HCT116 (cell line): Measurements from ENCODE around the gene ANHX. TPM values are rescaled to one million over a fixed set of nuclear protein-coding genes. Genes with fewer than 3 reads are reported as not detected.

Source experiments
- ATAC-seq: fragments of 200-7000 bp; cut with Tn5 transposase; 2 replicates; pipeline ENCODE4 v1.9.1; 2020; ENCODE audit warnings: mild to moderate bottlenecking, moderate library complexity
- BruUV-seq: library from RNA; stranded (reverse); fragments of 400-500 nt; replicated peaks from 2 replicates; lab custom pipeline; 2021; lab: Mats Ljungman, UMichigan
- CTCF ChIA-PET: fragments of 300-600 bp; sonication (Branson Sonifier 250); formaldehyde crosslinking; loops from one replicate; lab custom pipeline; 2021; ENCODE audit warnings: antibody characterized with exemption; lab: Charles Lee
- POLR2A ChIA-PET: fragments of 300-600, 350-600 bp; sonication (Branson Sonifier 250); formaldehyde crosslinking; loops from one replicate; lab custom pipeline; 2021; ENCODE audit warnings: antibody characterized with exemption; lab: Charles Lee
- RAD21 ChIA-PET, 2 experiments: fragments of 300-600 bp; sonication (Branson Sonifier 250); formaldehyde crosslinking; loops; one replicate each; lab custom pipeline; 2023; ENCODE audit warnings: low total read pairs in 2 of 2; ENCODE audit not compliant: uncharacterized antibody in 2 of 2, unreplicated experiment in 2 of 2, low non-redundant PET in 1 of 2; lab: Charles Lee
- DNase-seq: peaks from one replicate; pipeline ENCODE4 v3.0.0-alpha.2; 2010; ENCODE audit warnings: low read depth, low spot score
- H2AFZ ChIP-seq: fragments of 200-600 bp; shearing (Covaris generic), sonication (generic); 2 replicates; pipeline ENCODE4 v1.6.1; 2017; ENCODE audit warnings: low read depth, mixed run types, mixed read lengths, antibody characterized with exemption, low read length; ENCODE audit not compliant: poor library complexity, severe bottlenecking
- H3K27ac ChIP-seq: 2 replicates; pipeline ENCODE4 v1.5.1; 2012; ENCODE audit warnings: low read depth, low read length
- H3K27me3 ChIP-seq: fragments of 200-600 bp; sonication (generic); 2 replicates; pipeline ENCODE4 v1.6.1; 2016; ENCODE audit warnings: mixed run types, low read length, mixed read lengths; ENCODE audit not compliant: insufficient read depth
- H3K36me3 ChIP-seq, 2 experiments: fragments of 200-500 bp in 1 of 2; fragments of 200-600 bp in 1 of 2; sonication (Bioruptor generic) in 1 of 2; sonication (generic) in 1 of 2; 2 replicates each; pipeline versions ENCODE4 v1.5.1 to v1.6.1; 2014 to 2016; ENCODE audit warnings: low read length in 2 of 2, inconsistent platforms in 1 of 2, mixed read lengths in 1 of 2, mixed run types in 1 of 2; ENCODE audit not compliant: insufficient read depth in 2 of 2, control insufficient read depth in 1 of 2
- H3K4me1 ChIP-seq, 2 experiments: fragments of 200-600 bp in 1 of 2; sonication (generic) in 1 of 2; 2 replicates each; pipeline versions ENCODE4 v1.5.1 to v1.6.1; 2012 to 2017; ENCODE audit warnings: low read length in 2 of 2, inconsistent platforms in 1 of 2, mild to moderate bottlenecking in 1 of 2, mixed read lengths in 1 of 2, mixed run types in 1 of 2, moderate library complexity in 1 of 2; ENCODE audit not compliant: insufficient read depth in 2 of 2, control insufficient read depth in 1 of 2
- H3K4me2 ChIP-seq: fragments of 200-600 bp; sonication (generic); 2 replicates; pipeline ENCODE4 v1.6.1; 2017; ENCODE audit warnings: mixed run types, low read length, mixed read lengths
- H3K4me3 ChIP-seq, 2 experiments: fragments of 200-600 bp in 1 of 2; sonication (generic) in 1 of 2; replicated peaks in 1 of 2; 2 replicates each; pipeline ENCODE4 v1.5.1; 2011 to 2016; ENCODE audit warnings: low read length in 2 of 2, control low read depth in 1 of 2, low read depth in 1 of 2, mild to moderate bottlenecking in 1 of 2, mixed read lengths in 1 of 2, mixed run types in 1 of 2
- H3K79me2 ChIP-seq: fragments of 200-600 bp; sonication (generic); 2 replicates; pipeline ENCODE4 v1.6.1; 2017; ENCODE audit warnings: mild to moderate bottlenecking, mixed run types, low read length, moderate library complexity, mixed read lengths; ENCODE audit not compliant: insufficient read depth
- H3K9ac ChIP-seq: fragments of 200-600 bp; sonication (generic); 2 replicates; pipeline ENCODE4 v1.6.1; 2016; ENCODE audit warnings: low read length, mixed read lengths
- H3K9me2 ChIP-seq: fragments of 200-600 bp; sonication (generic), shearing (Covaris generic); 2 replicates; pipeline ENCODE4 v1.6.1; 2017; ENCODE audit warnings: mixed run types, mild to moderate bottlenecking, moderate library complexity; ENCODE audit not compliant: insufficient read depth
- H3K9me3 ChIP-seq, 2 experiments: fragments of 200-500 bp in 1 of 2; fragments of 200-600 bp in 1 of 2; sonication (Bioruptor generic) in 1 of 2; sonication (generic) in 1 of 2; 2 replicates each; pipeline ENCODE4 v1.6.1; 2014 to 2017; ENCODE audit warnings: low read length in 2 of 2, mixed read lengths in 2 of 2, inconsistent platforms in 1 of 2, low read depth in 1 of 2, mild to moderate bottlenecking in 1 of 2, mixed run types in 1 of 2, moderate library complexity in 1 of 2; ENCODE audit not compliant: control insufficient read depth in 1 of 2, insufficient read depth in 1 of 2
- H4K20me1 ChIP-seq: fragments of 200-600 bp; sonication (generic), shearing (Covaris generic); 2 replicates; pipeline ENCODE4 v1.6.1; 2017; ENCODE audit warnings: mixed run types, mild to moderate bottlenecking, moderate library complexity; ENCODE audit not compliant: insufficient read depth
- CBX3 ChIP-seq: IDR thresholded peaks from 2 replicates; pipeline ENCODE4 v1.6.1; 2012; ENCODE audit warnings: low read depth
- CEBPB ChIP-seq: IDR thresholded peaks from 2 replicates; pipeline ENCODE4 v1.6.1; 2012; ENCODE audit warnings: low read depth
- ELF1 ChIP-seq: IDR thresholded peaks from 2 replicates; pipeline ENCODE4 v1.6.1; 2012; ENCODE audit warnings: low read depth, borderline replicate concordance
- EZH2 ChIP-seq: fragments of 200-600 bp; sonication (generic); IDR thresholded peaks from 2 replicates; pipeline ENCODE4 v1.6.1; 2017; ENCODE audit warnings: antibody characterized with exemption, mixed run types
- EZH2phosphoT487 ChIP-seq: fragments of 200-600 bp; IDR thresholded peaks from 2 replicates; pipeline ENCODE4 v1.6.1; 2018; ENCODE audit warnings: antibody characterized with exemption, borderline replicate concordance
- FOSL1 ChIP-seq: IDR thresholded peaks from 2 replicates; pipeline ENCODE4 v1.6.1; 2012; ENCODE audit warnings: low read depth
- JUND ChIP-seq: IDR thresholded peaks from 2 replicates; pipeline ENCODE4 v1.6.1; 2012
- POLR2A ChIP-seq: IDR thresholded peaks from 2 replicates; pipeline ENCODE4 v1.7.0; 2011; ENCODE audit warnings: borderline replicate concordance; ENCODE audit not compliant: insufficient read depth, insufficient read length; ENCODE audit errors: extremely low read depth
- POLR2AphosphoS5 ChIP-seq: IDR thresholded peaks from 2 replicates; pipeline ENCODE4 v1.6.1; 2011; ENCODE audit warnings: mild to moderate bottlenecking, low read depth, low read length, moderate library complexity
- RAD21 ChIP-seq: IDR thresholded peaks from 2 replicates; pipeline ENCODE4 v1.6.1; 2012; ENCODE audit warnings: low read depth, mild to moderate bottlenecking
- SIN3A ChIP-seq: IDR thresholded peaks from 2 replicates; pipeline ENCODE4 v1.6.1; 2012; ENCODE audit warnings: low read depth
- SP1 ChIP-seq: IDR thresholded peaks from 2 replicates; pipeline ENCODE4 v1.6.1; 2012; ENCODE audit warnings: low read depth
- SRF ChIP-seq: IDR thresholded peaks from 2 replicates; pipeline ENCODE4 v1.6.1; 2012; ENCODE audit warnings: low read depth
- YY1 ChIP-seq: IDR thresholded peaks from 2 replicates; pipeline ENCODE4 v1.6.1; 2011; ENCODE audit warnings: low read length, low read depth, moderate library complexity, mild to moderate bottlenecking; ENCODE audit not compliant: insufficient replicate concordance; ENCODE audit errors: extremely low read depth
- ZFX ChIP-seq: fragments of 450-650 bp; IDR thresholded peaks from 2 replicates; pipeline ENCODE4 v1.6.1; 2017
- intact Hi-C: fragments of 100-400 bp; cut with micrococcal nuclease; formaldehyde crosslinking; loops from 2 replicates; pipeline ENCODE4 v1.10.0; 2022
- total RNA-seq: library from RNA; stranded (reverse); gene quantifications from one replicate; pipeline ENCODE4 v1.2.1, GENCODE V29; 2021; ENCODE audit not compliant: unreplicated experiment
- TF ChIP-seq, protein P1 (sequence below): IDR thresholded peaks from 2 replicates; pipeline ENCODE4 v1.6.1; 2011; ENCODE audit warnings: mild to moderate bottlenecking, low read length, moderate library complexity; ENCODE audit not compliant: insufficient replicate concordance; ENCODE audit errors: extremely low read depth
- TF ChIP-seq, protein P2 (sequence below): IDR thresholded peaks from 2 replicates; pipeline ENCODE4 v1.6.1; 2012; ENCODE audit warnings: low read depth
- TF ChIP-seq, protein P3 (sequence below): IDR thresholded peaks from 2 replicates; pipeline ENCODE4 v1.6.1; 2012
- TF ChIP-seq, protein P4 (sequence below): IDR thresholded peaks from 2 replicates; pipeline ENCODE4 v1.6.1; 2012

Gene ANHX
- total RNA-seq, 1 experiment from 2014 or later = not detected

DNA sequence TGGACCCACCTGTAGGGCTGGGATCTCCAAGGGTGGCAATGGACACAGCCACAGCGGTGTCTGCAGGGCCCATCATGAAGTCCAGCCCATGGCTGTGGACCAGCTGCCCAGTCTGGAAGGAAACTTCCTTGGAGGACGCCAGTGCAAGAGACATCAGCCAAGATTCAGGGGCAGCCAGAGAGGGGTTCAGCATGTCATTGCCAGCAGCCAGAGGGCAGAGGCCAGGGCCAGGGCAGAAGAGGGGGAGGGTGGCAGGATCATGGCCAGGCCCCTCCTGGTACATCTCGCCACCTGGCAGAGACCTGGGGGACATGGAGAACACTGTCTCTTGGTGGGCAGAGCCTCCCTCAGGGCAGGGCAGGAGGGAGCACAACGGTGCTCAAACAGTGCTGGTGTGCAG lies 10.2 kb downstream of the ANHX start:
- TF ChIP-seq CBX3 (no peak), ZFX (no peak), EZH2 (no peak), SIN3A (no peak), POLR2AphosphoS5 (no peak), EZH2phosphoT487 (no peak), FOSL1 (no peak), YY1 (no peak), ELF1 (no peak), JUND (no peak), CEBPB (no peak), POLR2A (no peak), SP1 (no peak), RAD21 (no peak), SRF (no peak)
- TF ChIP-seq, protein P1, sequence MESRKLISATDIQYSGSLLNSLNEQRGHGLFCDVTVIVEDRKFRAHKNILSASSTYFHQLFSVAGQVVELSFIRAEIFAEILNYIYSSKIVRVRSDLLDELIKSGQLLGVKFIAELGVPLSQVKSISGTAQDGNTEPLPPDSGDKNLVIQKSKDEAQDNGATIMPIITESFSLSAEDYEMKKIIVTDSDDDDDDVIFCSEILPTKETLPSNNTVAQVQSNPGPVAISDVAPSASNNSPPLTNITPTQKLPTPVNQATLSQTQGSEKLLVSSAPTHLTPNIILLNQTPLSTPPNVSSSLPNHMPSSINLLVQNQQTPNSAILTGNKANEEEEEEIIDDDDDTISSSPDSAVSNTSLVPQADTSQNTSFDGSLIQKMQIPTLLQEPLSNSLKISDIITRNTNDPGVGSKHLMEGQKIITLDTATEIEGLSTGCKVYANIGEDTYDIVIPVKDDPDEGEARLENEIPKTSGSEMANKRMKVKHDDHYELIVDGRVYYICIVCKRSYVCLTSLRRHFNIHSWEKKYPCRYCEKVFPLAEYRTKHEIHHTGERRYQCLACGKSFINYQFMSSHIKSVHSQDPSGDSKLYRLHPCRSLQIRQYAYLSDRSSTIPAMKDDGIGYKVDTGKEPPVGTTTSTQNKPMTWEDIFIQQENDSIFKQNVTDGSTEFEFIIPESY = no peak
- TF ChIP-seq, protein P2, sequence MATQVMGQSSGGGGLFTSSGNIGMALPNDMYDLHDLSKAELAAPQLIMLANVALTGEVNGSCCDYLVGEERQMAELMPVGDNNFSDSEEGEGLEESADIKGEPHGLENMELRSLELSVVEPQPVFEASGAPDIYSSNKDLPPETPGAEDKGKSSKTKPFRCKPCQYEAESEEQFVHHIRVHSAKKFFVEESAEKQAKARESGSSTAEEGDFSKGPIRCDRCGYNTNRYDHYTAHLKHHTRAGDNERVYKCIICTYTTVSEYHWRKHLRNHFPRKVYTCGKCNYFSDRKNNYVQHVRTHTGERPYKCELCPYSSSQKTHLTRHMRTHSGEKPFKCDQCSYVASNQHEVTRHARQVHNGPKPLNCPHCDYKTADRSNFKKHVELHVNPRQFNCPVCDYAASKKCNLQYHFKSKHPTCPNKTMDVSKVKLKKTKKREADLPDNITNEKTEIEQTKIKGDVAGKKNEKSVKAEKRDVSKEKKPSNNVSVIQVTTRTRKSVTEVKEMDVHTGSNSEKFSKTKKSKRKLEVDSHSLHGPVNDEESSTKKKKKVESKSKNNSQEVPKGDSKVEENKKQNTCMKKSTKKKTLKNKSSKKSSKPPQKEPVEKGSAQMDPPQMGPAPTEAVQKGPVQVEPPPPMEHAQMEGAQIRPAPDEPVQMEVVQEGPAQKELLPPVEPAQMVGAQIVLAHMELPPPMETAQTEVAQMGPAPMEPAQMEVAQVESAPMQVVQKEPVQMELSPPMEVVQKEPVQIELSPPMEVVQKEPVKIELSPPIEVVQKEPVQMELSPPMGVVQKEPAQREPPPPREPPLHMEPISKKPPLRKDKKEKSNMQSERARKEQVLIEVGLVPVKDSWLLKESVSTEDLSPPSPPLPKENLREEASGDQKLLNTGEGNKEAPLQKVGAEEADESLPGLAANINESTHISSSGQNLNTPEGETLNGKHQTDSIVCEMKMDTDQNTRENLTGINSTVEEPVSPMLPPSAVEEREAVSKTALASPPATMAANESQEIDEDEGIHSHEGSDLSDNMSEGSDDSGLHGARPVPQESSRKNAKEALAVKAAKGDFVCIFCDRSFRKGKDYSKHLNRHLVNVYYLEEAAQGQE = no peak
- TF ChIP-seq, protein P3, sequence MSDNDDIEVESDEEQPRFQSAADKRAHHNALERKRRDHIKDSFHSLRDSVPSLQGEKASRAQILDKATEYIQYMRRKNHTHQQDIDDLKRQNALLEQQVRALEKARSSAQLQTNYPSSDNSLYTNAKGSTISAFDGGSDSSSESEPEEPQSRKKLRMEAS = no peak
- TF ChIP-seq, protein P4, sequence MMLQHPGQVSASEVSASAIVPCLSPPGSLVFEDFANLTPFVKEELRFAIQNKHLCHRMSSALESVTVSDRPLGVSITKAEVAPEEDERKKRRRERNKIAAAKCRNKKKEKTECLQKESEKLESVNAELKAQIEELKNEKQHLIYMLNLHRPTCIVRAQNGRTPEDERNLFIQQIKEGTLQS = no peak
- TF ChIP-seq, all 23 proteins: peak for 0
- Histone ChIP-seq H3K79me2 (no peaks in the 10 kb centered on the region), H4K20me1 (no peaks in the 10 kb centered on the region), H3K27ac (no peak overlapping the region), H3K27me3 (no peaks in the 10 kb centered on the region), H3K9me3 (peaks cover 0 to 3% of the 10 kb centered on the region in 2 experiments; a peak in 2 of 4 replicates), H3K9me2 (no peaks in the 10 kb centered on the region), H3K4me1 (no peaks in the 10 kb centered on the region), H3K4me2 (no peak overlapping the region), H3K4me3 (no peak overlapping the region), H2AFZ (no peak overlapping the region), H3K36me3 (no peaks in the 10 kb centered on the region), H3K9ac (no peak overlapping the region)
- ChIA-PET POLR2A (no interaction called here), RAD21 (no interaction called here), CTCF (no interaction called here)
- no TSS peak for BruUV-seq
- DNase-seq = no peak
- ATAC-seq = no peak
- intact Hi-C loops = no loop called here
